ENCODE results near the gene GPR45.

Gene GPR45

GRCh38 chr2:105242286-105242993, 897 bp downstream of the GPR45 start:
- Histone ChIP-seq H4K20me1 (ENCODE audit: insufficient read depth) (no peaks in the 10 kb centered on the region), H3K36me3 (ENCODE audit: insufficient read depth) (no peaks in the 10 kb centered on the region), H3K4me1 (ENCODE audit: low read depth, poor library complexity, severe bottlenecking) (no peaks in the 10 kb centered on the region), H3K9ac (no peak overlapping the region), H3K4me2 (no peak overlapping the region), H3K27ac (no peak overlapping the region), H3K27me3 (ENCODE audit: insufficient read depth, low read depth) (no peaks in the 10 kb centered on the region), H2AFZ (ENCODE audit: low read depth) (no peak overlapping the region), H3K79me2 (ENCODE audit: insufficient read depth, low read depth) (no peaks in the 10 kb centered on the region), H3K4me3 (IDR thresholded peaks at IDR 0.05; ENCODE audit: insufficient read depth, low read depth, low read length) (no peak overlapping the region)
- TF ChIP-seq CTCF (conservative IDR thresholded peaks at IDR 0.05; ENCODE audit: low read depth, low read length): no peak

GRCh38 chr2:105243961-105244360, 2.4 kb downstream of the GPR45 start:
- Histone ChIP-seq H3K4me3 (IDR thresholded peaks at IDR 0.05; ENCODE audit: insufficient read depth, low read depth, low read length) (no peak overlapping the region), H3K36me3 (ENCODE audit: insufficient read depth) (no peaks in the 10 kb centered on the region), H3K27ac (no peak overlapping the region), H3K4me1 (ENCODE audit: low read depth, poor library complexity, severe bottlenecking) (no peaks in the 10 kb centered on the region), H3K4me2 (no peak overlapping the region), H4K20me1 (ENCODE audit: insufficient read depth) (no peaks in the 10 kb centered on the region), H2AFZ (ENCODE audit: low read depth) (no peak overlapping the region), H3K79me2 (ENCODE audit: insufficient read depth, low read depth) (no peaks in the 10 kb centered on the region), H3K27me3 (ENCODE audit: insufficient read depth, low read depth) (no peaks in the 10 kb centered on the region), H3K9ac (no peak overlapping the region)
- TF ChIP-seq CTCF (conservative IDR thresholded peaks at IDR 0.05; ENCODE audit: low read depth, low read length): no peak

DNA sequence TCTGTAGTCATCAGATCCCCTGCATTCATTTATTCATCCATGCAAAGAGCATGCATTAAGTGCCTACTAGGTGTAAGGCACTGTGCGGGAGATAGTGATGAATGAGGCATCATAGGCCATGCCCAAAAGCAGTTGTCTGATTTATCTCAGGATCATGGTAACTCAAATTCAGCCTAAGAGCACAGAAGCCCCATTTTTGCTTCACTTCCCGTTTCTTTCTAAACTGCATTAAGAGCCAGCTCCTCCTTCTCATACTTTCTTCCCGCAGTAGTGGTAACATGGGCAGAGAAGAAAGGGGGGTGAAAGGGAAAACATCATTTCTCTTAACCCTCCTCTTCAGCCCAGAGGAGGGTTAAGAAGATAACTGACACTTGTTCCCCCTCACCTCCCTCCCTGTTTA, 2.9 kb downstream of the GPR45 start:
- Histone ChIP-seq H3K27ac (no peak overlapping the region), H3K9ac (no peak overlapping the region), H3K27me3 (ENCODE audit: insufficient read depth, low read depth) (no peaks in the 10 kb centered on the region), H3K4me1 (ENCODE audit: low read depth, poor library complexity, severe bottlenecking) (no peaks in the 10 kb centered on the region), H3K4me3 (IDR thresholded peaks at IDR 0.05; ENCODE audit: insufficient read depth, low read depth, low read length) (no peak overlapping the region), H4K20me1 (ENCODE audit: insufficient read depth) (no peaks in the 10 kb centered on the region), H3K36me3 (ENCODE audit: insufficient read depth) (no peaks in the 10 kb centered on the region), H3K4me2 (no peak overlapping the region), H2AFZ (ENCODE audit: low read depth) (no peak overlapping the region), H3K79me2 (ENCODE audit: insufficient read depth, low read depth) (no peaks in the 10 kb centered on the region)
- no peak for TF ChIP-seq CTCF (conservative IDR thresholded peaks at IDR 0.05; ENCODE audit: low read depth, low read length)

DNA sequence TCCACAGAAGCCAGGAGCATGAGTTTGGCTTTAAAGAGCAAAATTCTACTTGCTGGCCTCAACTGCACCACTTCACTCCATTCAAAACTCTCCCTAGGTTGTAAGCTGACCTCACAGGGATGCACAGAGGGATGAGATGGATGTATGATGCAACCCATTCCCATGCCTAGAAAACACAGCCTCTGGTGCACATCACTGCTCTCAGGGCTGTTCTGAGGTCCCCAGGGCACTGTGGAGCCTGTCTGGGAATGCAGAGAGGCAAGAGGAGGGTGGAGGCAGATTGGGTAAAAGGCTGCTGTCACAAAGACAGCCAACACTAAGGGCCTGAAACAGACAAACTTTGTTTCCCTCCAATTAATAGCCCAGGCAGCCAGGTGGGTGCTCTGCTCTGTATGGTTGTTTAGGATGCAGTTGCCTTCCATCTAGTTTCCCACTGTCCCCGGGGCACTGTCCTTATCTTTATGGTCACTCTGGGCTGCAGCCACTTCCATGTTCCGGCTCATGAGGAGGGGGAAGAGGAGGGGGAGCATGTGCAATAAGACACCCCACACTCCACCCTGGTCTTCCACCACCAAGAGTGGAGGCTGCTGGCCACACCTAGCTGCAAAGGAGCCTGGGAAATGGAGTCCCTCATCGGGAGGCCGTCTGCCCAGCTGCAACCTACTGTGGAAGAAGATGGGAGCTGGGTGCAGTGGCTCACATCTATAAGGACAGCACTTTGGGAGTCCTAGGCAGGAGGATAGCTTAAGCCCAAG, 7.0 kb downstream of the GPR45 start:
- Histone ChIP-seq H3K4me1 (ENCODE audit: low read depth, poor library complexity, severe bottlenecking) (no peaks in the 10 kb centered on the region), H3K79me2 (ENCODE audit: insufficient read depth, low read depth) (no peaks in the 10 kb centered on the region), H3K9ac (no peak overlapping the region), H2AFZ (ENCODE audit: low read depth) (no peak overlapping the region), H3K4me2 (no peak overlapping the region), H3K27me3 (ENCODE audit: insufficient read depth, low read depth) (no peaks in the 10 kb centered on the region), H3K27ac (no peak overlapping the region), H3K4me3 (IDR thresholded peaks at IDR 0.05; ENCODE audit: insufficient read depth, low read depth, low read length) (no peak overlapping the region), H3K36me3 (ENCODE audit: insufficient read depth) (no peaks in the 10 kb centered on the region), H4K20me1 (ENCODE audit: insufficient read depth) (no peaks in the 10 kb centered on the region)
- TF ChIP-seq CTCF (conservative IDR thresholded peaks at IDR 0.05; ENCODE audit: low read depth, low read length): no peak

All from KMS-11 (cell line).